ENCODE results near the gene FAM168A. TPM values are rescaled to one million over a fixed set of nuclear protein-coding genes. Genes with fewer than 3 reads are reported as not detected.

FAM168A gene
- total and polyA plus RNA-seq, 10 of the 15 experiments (the other 5 are each of a cell fraction or from before 2014, with no cell fraction given): 1.7 to 20.0 (median 10.0) TPM

DNA sequence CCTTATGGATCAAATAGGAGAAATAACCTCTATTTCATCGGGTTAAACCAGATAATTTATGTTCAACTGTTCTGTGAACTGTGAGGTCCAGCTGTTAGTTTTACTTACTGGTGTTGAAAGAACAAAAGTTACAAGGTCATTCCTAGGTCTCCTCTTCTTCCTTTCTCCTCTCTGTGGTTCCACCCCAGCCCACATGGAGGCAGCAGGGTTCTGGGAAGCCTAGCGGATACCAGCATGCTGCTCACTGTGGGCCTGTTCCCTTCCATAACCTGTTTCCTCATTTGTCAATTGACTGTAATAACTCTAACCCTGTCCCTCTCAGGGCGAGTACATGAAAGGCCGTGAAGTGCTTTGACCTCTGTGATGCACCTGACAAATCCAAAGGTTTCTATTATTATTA is 193.9 kb downstream of the FAM168A start (continued):
- TF ChIP-seq, protein P1, sequence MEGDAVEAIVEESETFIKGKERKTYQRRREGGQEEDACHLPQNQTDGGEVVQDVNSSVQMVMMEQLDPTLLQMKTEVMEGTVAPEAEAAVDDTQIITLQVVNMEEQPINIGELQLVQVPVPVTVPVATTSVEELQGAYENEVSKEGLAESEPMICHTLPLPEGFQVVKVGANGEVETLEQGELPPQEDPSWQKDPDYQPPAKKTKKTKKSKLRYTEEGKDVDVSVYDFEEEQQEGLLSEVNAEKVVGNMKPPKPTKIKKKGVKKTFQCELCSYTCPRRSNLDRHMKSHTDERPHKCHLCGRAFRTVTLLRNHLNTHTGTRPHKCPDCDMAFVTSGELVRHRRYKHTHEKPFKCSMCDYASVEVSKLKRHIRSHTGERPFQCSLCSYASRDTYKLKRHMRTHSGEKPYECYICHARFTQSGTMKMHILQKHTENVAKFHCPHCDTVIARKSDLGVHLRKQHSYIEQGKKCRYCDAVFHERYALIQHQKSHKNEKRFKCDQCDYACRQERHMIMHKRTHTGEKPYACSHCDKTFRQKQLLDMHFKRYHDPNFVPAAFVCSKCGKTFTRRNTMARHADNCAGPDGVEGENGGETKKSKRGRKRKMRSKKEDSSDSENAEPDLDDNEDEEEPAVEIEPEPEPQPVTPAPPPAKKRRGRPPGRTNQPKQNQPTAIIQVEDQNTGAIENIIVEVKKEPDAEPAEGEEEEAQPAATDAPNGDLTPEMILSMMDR (IDR thresholded peaks at IDR 0.05 in 2 of 3, conservative IDR thresholded peaks at IDR 0.05 in 1 of 3; ENCODE audit: control insufficient read depth in 2 of 3, extremely low read depth in 1 of 3, insufficient read depth in 1 of 3, low read depth in 3 of 3, low read length in 3 of 3): peak in 2 of 3 experiments; percentile 13 to 31; a peak in 3 of 6 replicates
- TF ChIP-seq HCFC1 (IDR thresholded peaks at IDR 0.05; ENCODE audit: low read length) (no peak), MXI1 (IDR thresholded peaks at IDR 0.05; ENCODE audit: low read depth, low read length) (no peak), BHLHE40 (IDR thresholded peaks at IDR 0.05; ENCODE audit: borderline replicate concordance in 1 of 2, low read depth in 2 of 2, low read length in 1 of 2) (no peak), CBX3 (IDR thresholded peaks at IDR 0.05; ENCODE audit: borderline replicate concordance, low read depth) (no peak), ZSCAN29 (IDR thresholded peaks at IDR 0.05) (no peak)

DNA sequence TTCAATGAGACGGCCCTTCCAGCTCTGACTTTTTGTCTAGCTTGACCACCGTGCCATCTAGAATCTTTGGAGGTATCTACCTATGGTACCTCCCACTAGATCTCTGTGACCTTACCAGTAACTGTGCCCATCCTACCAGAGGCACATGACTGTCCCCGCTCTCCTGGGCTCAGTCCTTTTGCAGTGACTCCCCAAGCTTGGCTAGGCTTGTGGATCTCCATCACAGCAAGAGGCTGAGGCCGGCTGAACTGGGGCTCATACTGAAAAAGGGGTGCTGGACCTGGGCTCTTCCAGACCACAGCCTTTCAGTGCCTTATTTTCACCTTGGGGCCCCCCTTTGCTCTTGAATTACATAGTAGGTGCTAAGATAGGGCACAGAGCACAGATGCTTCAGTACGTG is 194.4 kb downstream of the FAM168A start:
- FAIRE-seq (no peak), DNase-seq (ENCODE audit: low read depth, low spot score) (no peak), ATAC-seq (no peak)
- Histone ChIP-seq H3K4me1 (ENCODE audit: control insufficient read depth, insufficient read depth, low read length) (no peaks in the 10 kb centered on the region), H3K9ac (ENCODE audit: control insufficient read depth, insufficient read depth, low read length) (no peak overlapping the region), H3K27me3 (replicated peaks in 1 of 2; ENCODE audit: control insufficient read depth in 2 of 2, insufficient read depth in 2 of 2, low read length in 1 of 2) (no peaks in the 10 kb centered on the region), H3K27ac (ENCODE audit: control insufficient read depth, insufficient read depth) (no peak overlapping the region), H3K79me2 (ENCODE audit: control insufficient read depth, insufficient read depth, low read length) (no peaks in the 10 kb centered on the region), H4K20me1 (ENCODE audit: control insufficient read depth, insufficient read depth) (no peaks in the 10 kb centered on the region), H3K36me3 (ENCODE audit: control insufficient read depth in 2 of 2, insufficient read depth in 2 of 2, low read length in 1 of 2) (peaks cover 7 to 23% of the 10 kb centered on the region in 2 experiments), H3K4me3 (no peak overlapping the region), H3K9me3 (replicated peaks; ENCODE audit: control insufficient read depth, insufficient read depth, low read length) (no peaks in the 10 kb centered on the region), H3K4me2 (ENCODE audit: control insufficient read depth, insufficient read depth) (no peak overlapping the region), H2AFZ (ENCODE audit: control insufficient read depth, low read depth, low read length) (no peak overlapping the region)
- RAD21 ChIA-PET (ENCODE audit: unreplicated experiment): interaction anchor here (1.2 to 3.3 kb wide), 3 partner anchors 16 to 258 kb away, joined by 3 to 18 read pairs (median 14); no protein-coding TSS in a partner anchor
- POLR2A ChIA-PET: no interaction called here
- in situ Hi-C loops (cut with MboI) (loop anchor here (5.0 kb wide), 1 partner anchor 259 kb away; no protein-coding TSS in a partner anchor), intact Hi-C loops (cut with micrococcal nuclease; ENCODE audit: unreplicated experiment) (no loop called here)
- BruUV-seq (replicated peaks): no TSS peak
- SMC1A ChIA-PET (ENCODE audit: uncharacterized antibody, unreplicated experiment): interaction anchor here (0.7 to 3.9 kb wide), 6 partner anchors 10 to 304 kb away, joined by 3 to 31 read pairs (median 4); no protein-coding TSS in a partner anchor
- CTCF ChIA-PET: interaction anchor here (0.7 to 25.6 kb wide), 6 partner anchors 10 to 258 kb away, joined by 3 to 400 read pairs (median 6); no protein-coding TSS in a partner anchor
- 58% methylated on average over 5 of the region's 5 CpGs for WGBS (ENCODE audit: insufficient coverage, insufficient replicate concordance, low lambda C conversion rate, missing lambda C conversion rate)
- TF ChIP-seq RFX5 (IDR thresholded peaks at IDR 0.05; ENCODE audit: low read depth, low read length) (no peak), KDM1A (IDR thresholded peaks at IDR 0.05; ENCODE audit: borderline replicate concordance) (no peak), IKZF2 (IDR thresholded peaks at IDR 0.05) (no peak), SMC3 (IDR thresholded peaks at IDR 0.05; ENCODE audit: borderline replicate concordance, low read length) (no peak), JUND (IDR thresholded peaks at IDR 0.05; ENCODE audit: low read depth, low read length) (no peak), BRCA1 (IDR thresholded peaks at IDR 0.05; ENCODE audit: low read depth, low read length) (no peak), NFYB (IDR thresholded peaks at IDR 0.05; ENCODE audit: insufficient read depth, low read depth, low read length) (no peak)
- TF ChIP-seq, protein P1 (IDR thresholded peaks at IDR 0.05 in 2 of 3, conservative IDR thresholded peaks at IDR 0.05 in 1 of 3; ENCODE audit: control insufficient read depth in 2 of 3, extremely low read depth in 1 of 3, insufficient read depth in 1 of 3, low read depth in 3 of 3, low read length in 3 of 3): no peak
- TF ChIP-seq, protein P2, sequence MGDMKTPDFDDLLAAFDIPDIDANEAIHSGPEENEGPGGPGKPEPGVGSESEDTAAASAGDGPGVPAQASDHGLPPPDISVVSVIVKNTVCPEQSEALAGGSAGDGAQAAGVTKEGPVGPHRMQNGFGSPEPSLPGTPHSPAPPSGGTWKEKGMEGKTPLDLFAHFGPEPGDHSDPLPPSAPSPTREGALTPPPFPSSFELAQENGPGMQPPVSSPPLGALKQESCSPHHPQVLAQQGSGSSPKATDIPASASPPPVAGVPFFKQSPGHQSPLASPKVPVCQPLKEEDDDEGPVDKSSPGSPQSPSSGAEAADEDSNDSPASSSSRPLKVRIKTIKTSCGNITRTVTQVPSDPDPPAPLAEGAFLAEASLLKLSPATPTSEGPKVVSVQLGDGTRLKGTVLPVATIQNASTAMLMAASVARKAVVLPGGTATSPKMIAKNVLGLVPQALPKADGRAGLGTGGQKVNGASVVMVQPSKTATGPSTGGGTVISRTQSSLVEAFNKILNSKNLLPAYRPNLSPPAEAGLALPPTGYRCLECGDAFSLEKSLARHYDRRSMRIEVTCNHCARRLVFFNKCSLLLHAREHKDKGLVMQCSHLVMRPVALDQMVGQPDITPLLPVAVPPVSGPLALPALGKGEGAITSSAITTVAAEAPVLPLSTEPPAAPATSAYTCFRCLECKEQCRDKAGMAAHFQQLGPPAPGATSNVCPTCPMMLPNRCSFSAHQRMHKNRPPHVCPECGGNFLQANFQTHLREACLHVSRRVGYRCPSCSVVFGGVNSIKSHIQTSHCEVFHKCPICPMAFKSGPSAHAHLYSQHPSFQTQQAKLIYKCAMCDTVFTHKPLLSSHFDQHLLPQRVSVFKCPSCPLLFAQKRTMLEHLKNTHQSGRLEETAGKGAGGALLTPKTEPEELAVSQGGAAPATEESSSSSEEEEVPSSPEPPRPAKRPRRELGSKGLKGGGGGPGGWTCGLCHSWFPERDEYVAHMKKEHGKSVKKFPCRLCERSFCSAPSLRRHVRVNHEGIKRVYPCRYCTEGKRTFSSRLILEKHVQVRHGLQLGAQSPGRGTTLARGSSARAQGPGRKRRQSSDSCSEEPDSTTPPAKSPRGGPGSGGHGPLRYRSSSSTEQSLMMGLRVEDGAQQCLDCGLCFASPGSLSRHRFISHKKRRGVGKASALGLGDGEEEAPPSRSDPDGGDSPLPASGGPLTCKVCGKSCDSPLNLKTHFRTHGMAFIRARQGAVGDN (IDR thresholded peaks at IDR 0.05): no peak
